Smooth muscle cell of the brain vasculature (primary cell): ENCODE data around the gene SOX10.
A peak's percentile ranks its signal among the peaks of the same experiment; 100 is the strongest.

Source experiments
- DNase-seq: peaks from one replicate; pipeline ENCODE4 v3.0.0-alpha.2; 2012; ENCODE audit warnings: low read depth, low spot score

SOX10 gene

GRCh38 chr22:38016182-38017151 is 32.1 kb upstream of the SOX10 start:
- DNase-seq: no peak

- no peak for DNase-seq
Observed at GRCh38 chr22:38014083-38014482, 29.7 kb upstream of the SOX10 start.

GRCh38 chr22:38012604-38013072 is 28.3 kb upstream of the SOX10 start:
- no peak for DNase-seq

GRCh38 chr22:38009000-38009806 is 24.8 kb upstream of the SOX10 start:
- DNase-seq: no peak

GRCh38 chr22:38007330-38007902 is 23.1 kb upstream of the SOX10 start:
- DNase-seq: no peak

DNA sequence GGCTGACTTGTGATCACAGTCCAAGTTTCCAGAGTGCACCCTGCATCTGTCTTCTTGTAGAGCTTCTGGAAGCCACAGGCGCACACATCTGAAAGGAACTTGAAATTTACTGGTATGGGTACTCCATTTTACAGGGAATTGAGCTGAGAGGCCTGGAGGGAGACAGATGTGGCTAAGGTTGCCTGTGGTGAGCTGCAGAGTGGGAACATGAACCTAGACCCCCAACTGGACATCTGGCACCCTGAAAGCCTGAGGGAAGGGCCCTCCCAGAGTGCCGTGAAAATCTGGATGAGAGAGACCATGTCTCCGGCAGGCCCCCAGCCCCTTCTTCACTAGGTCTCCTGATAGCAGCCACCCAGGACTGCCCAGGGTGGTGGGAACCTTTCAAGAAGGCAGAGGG is 22.6 kb upstream of the SOX10 start:
- DNase-seq: no peak

GRCh38 chr22:38005943-38006342 is 21.6 kb upstream of the SOX10 start:
- DNase-seq: no peak

DNA sequence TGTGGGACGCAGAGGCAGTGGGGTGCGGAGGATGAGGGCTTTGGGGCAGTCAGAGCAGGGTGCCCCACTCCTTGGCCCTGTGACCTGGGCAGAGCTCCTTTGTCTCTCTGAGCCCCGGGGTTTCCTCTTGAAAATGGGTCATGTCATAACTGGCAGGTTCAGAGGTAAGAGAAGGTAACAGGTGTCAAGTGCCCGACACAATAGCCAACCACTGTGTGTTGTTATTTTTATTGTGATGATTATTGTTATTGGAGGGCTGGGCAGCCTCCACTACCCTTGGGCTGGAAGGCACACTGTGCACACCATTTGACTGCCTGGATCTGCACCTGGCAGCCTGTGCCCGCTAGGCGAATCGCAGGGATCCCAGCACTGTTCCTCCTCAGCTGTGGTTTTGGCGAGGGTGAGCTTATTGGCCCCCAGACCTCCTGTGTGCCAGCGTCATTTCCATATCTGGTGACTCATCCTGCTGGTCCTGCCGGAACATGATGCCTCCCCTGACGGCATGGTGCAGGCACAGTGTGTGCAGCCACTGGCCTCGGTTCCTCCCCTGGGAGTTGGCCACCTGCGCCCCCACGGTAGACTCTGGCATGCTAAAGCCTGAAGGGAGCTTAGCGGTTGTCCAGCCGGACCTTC is 15.4 kb upstream of the SOX10 start:
- peak; percentile 12 for DNase-seq

- no peak for DNase-seq
Observed at GRCh38 chr22:37999236-37999635, 14.9 kb upstream of the SOX10 start.

- no peak for DNase-seq
Observed at GRCh38 chr22:37998543-37998942, 14.2 kb upstream of the SOX10 start.

DNA sequence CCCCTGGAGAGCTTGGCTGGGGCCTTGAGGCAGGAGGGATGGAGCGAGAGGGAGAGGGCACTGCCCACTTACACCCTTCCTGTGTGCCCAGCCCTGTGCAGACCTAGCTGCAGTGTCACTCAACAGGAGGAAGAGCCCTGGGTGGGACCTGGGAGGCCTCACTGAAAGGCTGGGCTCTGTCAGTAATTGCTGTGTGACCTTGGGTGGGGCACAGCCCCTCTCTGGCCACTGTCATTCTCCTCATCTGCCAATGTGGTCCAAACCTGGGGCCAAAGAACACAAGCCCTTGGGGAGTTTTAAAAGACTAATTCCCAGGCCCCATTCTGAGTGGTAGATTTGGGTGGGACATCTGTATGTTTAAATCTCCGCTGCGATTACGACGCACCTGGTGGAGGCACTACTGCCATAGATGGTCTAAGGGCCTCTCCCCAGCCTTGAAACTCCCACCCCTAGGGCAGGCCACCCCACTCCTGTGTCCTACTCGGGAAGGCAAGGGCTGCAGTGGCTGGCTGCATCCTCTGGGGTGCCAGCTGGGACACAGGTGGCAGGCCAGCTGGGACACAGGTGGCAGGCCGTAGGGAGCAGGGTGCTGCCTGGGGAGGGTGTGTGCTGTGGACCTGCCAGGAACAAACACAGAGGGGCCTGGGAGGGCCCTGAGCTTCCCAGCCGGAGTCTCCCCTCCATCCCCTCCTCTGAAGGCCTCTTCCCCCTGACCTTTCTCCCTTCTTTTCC is 12.3 kb upstream of the SOX10 start:
- no peak for DNase-seq

- DNase-seq: no peak
Observed at GRCh38 chr22:37996079-37996478, 11.7 kb upstream of the SOX10 start.

DNA sequence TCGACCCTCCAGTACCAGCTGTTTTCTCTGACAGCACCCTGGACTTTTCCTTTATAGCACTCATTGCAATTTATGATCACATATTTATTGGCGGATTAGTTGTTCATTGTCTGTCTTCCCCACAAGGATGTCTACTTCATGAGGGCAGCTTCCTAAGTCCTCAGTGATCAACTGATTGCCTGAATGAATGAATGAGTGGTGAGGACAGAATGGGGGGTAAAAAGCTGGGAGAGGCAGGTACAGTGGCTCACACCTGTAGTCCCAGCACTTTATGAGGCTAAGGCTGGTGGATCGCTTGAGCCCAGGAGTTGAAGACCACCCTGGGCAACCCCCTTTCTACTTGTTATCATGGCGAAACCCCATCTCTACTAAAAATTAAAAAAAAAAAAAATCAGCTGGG is 11.1 kb upstream of the SOX10 start:
- no peak for DNase-seq

GRCh38 chr22:37994982-37995381 is 10.6 kb upstream of the SOX10 start:
- DNase-seq: no peak

GRCh38 chr22:37994049-37994448 is 9.7 kb upstream of the SOX10 start:
- DNase-seq: no peak

- no peak for DNase-seq
Observed at GRCh38 chr22:37991731-37992442, 7.5 kb upstream of the SOX10 start.

DNA sequence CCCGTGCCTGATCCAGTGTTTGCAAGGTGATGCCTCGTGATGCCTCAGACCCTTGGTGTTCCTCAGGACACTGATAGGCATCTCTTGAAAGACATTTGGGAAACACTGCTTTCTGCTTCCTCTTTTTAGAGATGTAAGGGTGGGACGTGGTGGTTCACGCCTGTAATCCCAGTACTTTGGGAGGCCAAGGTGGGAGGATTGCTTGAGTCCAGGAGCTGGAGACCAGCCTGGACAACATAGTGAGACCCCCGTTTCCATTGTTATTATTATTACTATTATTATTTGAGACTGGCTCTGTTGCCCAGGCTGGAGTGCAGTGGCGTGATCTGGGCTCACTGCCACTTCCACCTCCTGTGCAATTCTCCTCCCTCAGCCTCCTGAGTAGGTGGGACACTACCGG is 6.5 kb upstream of the SOX10 start:
- no peak for DNase-seq

DNA sequence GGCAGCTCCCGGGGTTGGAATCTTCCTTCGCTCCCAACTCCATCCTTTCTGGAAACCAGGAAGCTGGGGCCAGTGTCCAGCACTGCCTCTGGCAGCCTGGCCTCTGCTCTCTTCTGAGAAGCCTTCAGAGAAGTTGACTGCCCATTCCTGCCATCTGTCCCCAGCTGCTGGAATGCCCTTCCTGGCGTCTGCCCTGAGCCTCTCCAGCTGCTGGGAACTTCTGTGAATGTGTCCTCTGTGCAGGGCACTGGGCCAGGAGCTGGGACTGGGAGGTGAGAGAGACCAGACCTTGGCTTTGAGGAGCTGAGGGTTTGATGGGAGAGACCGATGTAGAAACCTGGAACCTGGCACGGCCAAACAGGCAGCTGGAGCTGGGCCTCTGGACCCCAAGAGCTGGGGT is 5.9 kb upstream of the SOX10 start:
- no peak for DNase-seq

- DNase-seq: no peak
Observed at GRCh38 chr22:37989146-37990045, 5.0 kb upstream of the SOX10 start.
